Measurements from ENCODE around the gene IL1RAPL2. TPM values are rescaled to one million over a fixed set of nuclear protein-coding genes. Genes with fewer than 3 reads are reported as not detected.

IL1RAPL2 gene
- total RNA-seq, 2 experiments from 2014 or later = not detected

DNA sequence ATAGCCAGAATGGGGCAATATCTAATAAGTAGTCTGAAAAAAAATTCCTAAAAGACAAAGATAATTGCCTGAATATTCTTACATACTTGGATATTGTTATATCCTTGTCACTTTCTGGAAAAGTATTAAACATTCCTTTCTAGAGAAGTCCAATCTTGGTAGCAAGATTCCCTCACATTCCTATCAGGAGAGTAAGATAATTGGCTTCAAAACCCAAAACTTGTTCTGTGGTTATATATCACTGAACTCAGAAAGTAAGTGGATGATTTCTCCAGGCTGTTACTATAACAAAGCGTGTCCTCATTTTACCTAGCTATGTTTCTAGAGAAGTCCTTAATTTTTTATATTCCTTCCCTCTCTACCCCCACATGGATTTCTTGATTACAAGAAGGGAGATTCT, 700.5 kb downstream of the IL1RAPL2 start:
- no peak for ATAC-seq
- no peaks in the 10 kb centered on the region for H3K36me3 Mint-ChIP-seq (ENCODE audit: low read depth)
- no peaks in the 10 kb centered on the region for H3K9me3 Mint-ChIP-seq (ENCODE audit: insufficient read depth)
- no peak for DNase-seq
- H3K4me3 Mint-ChIP-seq = no peak overlapping the region
- POLR2A ChIA-PET = no interaction called here
- CTCF ChIA-PET = no interaction called here
- H3K4me1 Mint-ChIP-seq (ENCODE audit: low read depth) = no peaks in the 10 kb centered on the region
- no peaks in the 10 kb centered on the region for H3K27me3 Mint-ChIP-seq (ENCODE audit: low read depth)
- no peak overlapping the region for H3K27ac Mint-ChIP-seq

GRCh38 chrX:105267167-105267566, 701.2 kb downstream of the IL1RAPL2 start:
- H3K27me3 Mint-ChIP-seq (ENCODE audit: low read depth) = no peaks in the 10 kb centered on the region
- POLR2A ChIA-PET = no interaction called here
- no peak for DNase-seq
- no peak overlapping the region for H3K27ac Mint-ChIP-seq
- CTCF ChIA-PET = no interaction called here
- no peak overlapping the region for H3K4me3 Mint-ChIP-seq
- no peaks in the 10 kb centered on the region for H3K36me3 Mint-ChIP-seq (ENCODE audit: low read depth)
- no peaks in the 10 kb centered on the region for H3K4me1 Mint-ChIP-seq (ENCODE audit: low read depth)
- no peaks in the 10 kb centered on the region for H3K9me3 Mint-ChIP-seq (ENCODE audit: insufficient read depth)
- ATAC-seq = no peak

GRCh38 chrX:105269386-105269785, 703.4 kb downstream of the IL1RAPL2 start:
- no peaks in the 10 kb centered on the region for H3K27me3 Mint-ChIP-seq (ENCODE audit: low read depth)
- no peak for ATAC-seq

DNA sequence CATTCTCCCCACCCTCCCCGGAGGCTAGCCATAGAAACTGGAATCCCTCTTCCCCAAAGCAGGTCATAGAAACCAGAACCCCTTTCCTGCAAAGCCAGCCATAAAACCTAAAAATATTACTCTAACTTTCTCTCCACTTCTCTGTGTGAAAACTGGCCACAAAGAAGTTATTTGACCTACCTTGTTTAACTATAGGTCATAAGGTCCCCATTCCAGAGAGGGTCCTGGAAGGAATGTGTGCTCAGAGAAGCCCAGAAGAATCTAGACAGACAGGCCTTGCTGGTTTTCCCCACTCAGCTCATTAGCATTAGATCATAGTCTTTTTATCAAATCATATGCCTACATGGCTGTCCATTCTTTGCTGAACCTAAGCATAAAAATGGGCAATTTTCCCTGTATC, 707.3 kb downstream of the IL1RAPL2 start:
- Mint-ChIP-seq H3K4me1 (ENCODE audit: low read depth) (no peaks in the 10 kb centered on the region), H3K27me3 (ENCODE audit: low read depth) (no peaks in the 10 kb centered on the region), H3K27ac (no peak overlapping the region), H3K36me3 (ENCODE audit: low read depth) (no peaks in the 10 kb centered on the region), H3K4me3 (no peak overlapping the region), H3K9me3 (ENCODE audit: insufficient read depth) (no peaks in the 10 kb centered on the region)
- POLR2A ChIA-PET = no interaction called here
- DNase-seq (no peak), ATAC-seq (no peak)
- CTCF ChIA-PET = no interaction called here

More at GRCh38 chrX:105269386-105269785, 703.4 kb downstream of the IL1RAPL2 start:
- CTCF ChIA-PET = no interaction called here
- no peaks in the 10 kb centered on the region for H3K36me3 Mint-ChIP-seq (ENCODE audit: low read depth)
- no peak overlapping the region for H3K27ac Mint-ChIP-seq
- no peak for DNase-seq
- POLR2A ChIA-PET = no interaction called here
- no peak overlapping the region for H3K4me3 Mint-ChIP-seq
- H3K9me3 Mint-ChIP-seq (ENCODE audit: insufficient read depth) = no peaks in the 10 kb centered on the region
- H3K4me1 Mint-ChIP-seq (ENCODE audit: low read depth) = no peaks in the 10 kb centered on the region

- ATAC-seq (no peak), DNase-seq (no peak)
- ChIA-PET POLR2A (no interaction called here), CTCF (no interaction called here)
- H3K9me3 Mint-ChIP-seq (ENCODE audit: insufficient read depth) = no peaks in the 10 kb centered on the region
- H3K4me1 Mint-ChIP-seq (ENCODE audit: low read depth) = no peaks in the 10 kb centered on the region
- H3K27me3 Mint-ChIP-seq (ENCODE audit: low read depth) = no peaks in the 10 kb centered on the region
- H3K36me3 Mint-ChIP-seq (ENCODE audit: low read depth) = no peaks in the 10 kb centered on the region
- no peak overlapping the region for H3K27ac Mint-ChIP-seq
- H3K4me3 Mint-ChIP-seq = no peak overlapping the region
Measured at GRCh38 chrX:105274091-105274490, 708.1 kb downstream of the IL1RAPL2 start.

DNA sequence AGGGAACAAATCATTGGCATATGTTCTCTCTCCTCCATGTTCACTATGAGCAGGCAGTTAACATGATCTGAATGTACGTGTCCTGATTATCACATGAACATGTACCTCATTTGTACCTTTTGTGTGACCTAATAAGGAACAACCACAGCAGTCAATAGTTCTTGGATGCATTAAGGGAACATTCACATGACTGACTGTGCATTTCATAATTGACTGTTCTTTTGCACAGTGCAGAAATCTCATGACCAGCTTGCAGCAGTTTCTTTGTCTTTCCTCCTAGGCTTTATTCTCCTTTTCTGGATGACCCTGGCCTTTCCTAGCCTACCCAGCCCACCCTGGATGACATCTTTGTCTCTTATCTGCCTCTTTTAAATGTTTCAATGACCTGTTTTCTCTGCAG, 711.1 kb downstream of the IL1RAPL2 start:
- H3K36me3 Mint-ChIP-seq (ENCODE audit: low read depth) = no peaks in the 10 kb centered on the region
- ChIA-PET POLR2A (no interaction called here), CTCF (no interaction called here)
- ATAC-seq = no peak
- H3K4me1 Mint-ChIP-seq (ENCODE audit: low read depth) = no peaks in the 10 kb centered on the region
- H3K4me3 Mint-ChIP-seq = no peak overlapping the region
- DNase-seq = no peak
- H3K27me3 Mint-ChIP-seq (ENCODE audit: low read depth) = no peaks in the 10 kb centered on the region
- no peaks in the 10 kb centered on the region for H3K9me3 Mint-ChIP-seq (ENCODE audit: insufficient read depth)
- H3K27ac Mint-ChIP-seq = no peak overlapping the region

DNA sequence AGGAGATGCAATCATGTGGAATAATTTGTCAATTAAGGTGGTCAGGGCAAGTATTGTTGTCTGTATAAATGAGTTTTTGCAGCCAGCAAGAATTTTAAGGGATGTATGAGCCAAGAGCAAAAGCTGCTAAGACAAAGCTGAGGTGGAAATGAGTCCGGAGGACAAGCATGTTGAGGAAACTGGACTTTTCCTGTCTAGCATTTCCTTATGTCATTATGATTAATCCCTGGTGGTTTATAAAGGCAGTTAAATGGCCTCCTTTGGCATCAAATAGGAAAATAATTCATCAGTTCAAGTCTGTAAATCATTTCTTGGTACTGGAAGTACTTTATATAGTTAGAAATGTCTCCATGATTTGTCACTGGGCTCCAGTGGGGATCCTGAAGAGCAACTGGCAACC, 716.1 kb downstream of the IL1RAPL2 start:
- Mint-ChIP-seq H3K4me1 (ENCODE audit: low read depth) (no peaks in the 10 kb centered on the region), H3K4me3 (no peak overlapping the region), H3K36me3 (ENCODE audit: low read depth) (no peaks in the 10 kb centered on the region), H3K9me3 (ENCODE audit: insufficient read depth) (no peaks in the 10 kb centered on the region), H3K27ac (no peak overlapping the region), H3K27me3 (ENCODE audit: low read depth) (no peaks in the 10 kb centered on the region)
- DNase-seq (no peak), ATAC-seq (no peak)
- POLR2A ChIA-PET = no interaction called here
- CTCF ChIA-PET = no interaction called here

- Mint-ChIP-seq H3K27me3 (ENCODE audit: low read depth) (no peaks in the 10 kb centered on the region), H3K36me3 (ENCODE audit: low read depth) (no peaks in the 10 kb centered on the region), H3K27ac (no peak overlapping the region), H3K4me3 (no peak overlapping the region), H3K4me1 (ENCODE audit: low read depth) (no peaks in the 10 kb centered on the region), H3K9me3 (ENCODE audit: insufficient read depth) (no peaks in the 10 kb centered on the region)
- ChIA-PET CTCF (no interaction called here), POLR2A (no interaction called here)
- DNase-seq = no peak
- no peak for ATAC-seq
Measured at GRCh38 chrX:105297041-105297440, 731.0 kb downstream of the IL1RAPL2 start.

DNA sequence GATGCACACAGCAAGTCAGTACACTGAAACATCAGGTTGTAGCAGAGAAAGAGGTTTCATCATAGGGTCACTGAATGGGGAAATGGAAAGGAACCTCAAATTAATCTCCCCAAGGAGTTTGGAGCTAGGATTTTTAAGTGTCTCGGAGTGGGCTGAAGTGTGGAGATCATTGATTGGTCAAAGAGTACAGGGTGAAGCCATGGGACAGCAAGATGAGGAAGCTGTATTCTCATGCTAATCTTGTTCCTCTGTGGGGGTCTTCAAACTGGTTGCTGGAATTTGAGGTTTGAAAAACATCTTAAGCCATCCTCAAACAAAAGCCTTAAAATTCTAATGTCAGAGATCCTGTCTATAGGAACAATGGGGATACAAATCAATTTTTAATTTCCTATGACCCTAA, 733.3 kb downstream of the IL1RAPL2 start:
- ATAC-seq = no peak
- H3K4me1 Mint-ChIP-seq (ENCODE audit: low read depth) = no peaks in the 10 kb centered on the region
- no peak for DNase-seq
- POLR2A ChIA-PET = no interaction called here
- no peak overlapping the region for H3K4me3 Mint-ChIP-seq
- no peaks in the 10 kb centered on the region for H3K9me3 Mint-ChIP-seq (ENCODE audit: insufficient read depth)
- no peaks in the 10 kb centered on the region for H3K36me3 Mint-ChIP-seq (ENCODE audit: low read depth)
- CTCF ChIA-PET = no interaction called here
- no peak overlapping the region for H3K27ac Mint-ChIP-seq
- no peaks in the 10 kb centered on the region for H3K27me3 Mint-ChIP-seq (ENCODE audit: low read depth)

DNA sequence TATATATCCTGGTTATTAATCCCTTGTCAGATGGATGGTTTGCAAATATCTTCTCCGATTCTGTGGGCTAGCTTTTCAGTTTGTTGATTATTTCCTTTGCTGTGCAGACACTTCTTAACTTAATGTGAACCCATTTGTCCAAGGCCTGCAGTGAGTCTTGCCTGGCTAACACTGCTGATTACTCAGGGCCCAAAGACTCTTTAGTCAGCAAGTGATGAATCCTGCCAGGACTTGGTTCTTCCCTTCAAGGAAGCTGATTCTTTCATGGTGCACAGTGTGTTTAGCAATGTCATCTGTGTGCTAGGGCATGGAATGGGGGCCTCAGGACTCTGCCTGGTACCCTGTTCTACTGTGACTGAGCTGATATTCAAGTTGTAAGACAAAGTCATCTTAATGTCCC, 736.2 kb downstream of the IL1RAPL2 start:
- Mint-ChIP-seq H3K4me3 (no peak overlapping the region), H3K4me1 (ENCODE audit: low read depth) (no peaks in the 10 kb centered on the region), H3K27ac (no peak overlapping the region), H3K9me3 (ENCODE audit: insufficient read depth) (no peaks in the 10 kb centered on the region), H3K27me3 (ENCODE audit: low read depth) (no peaks in the 10 kb centered on the region), H3K36me3 (ENCODE audit: low read depth) (no peaks in the 10 kb centered on the region)
- no peak for ATAC-seq
- ChIA-PET CTCF (no interaction called here), POLR2A (no interaction called here)
- DNase-seq = no peak

DNA sequence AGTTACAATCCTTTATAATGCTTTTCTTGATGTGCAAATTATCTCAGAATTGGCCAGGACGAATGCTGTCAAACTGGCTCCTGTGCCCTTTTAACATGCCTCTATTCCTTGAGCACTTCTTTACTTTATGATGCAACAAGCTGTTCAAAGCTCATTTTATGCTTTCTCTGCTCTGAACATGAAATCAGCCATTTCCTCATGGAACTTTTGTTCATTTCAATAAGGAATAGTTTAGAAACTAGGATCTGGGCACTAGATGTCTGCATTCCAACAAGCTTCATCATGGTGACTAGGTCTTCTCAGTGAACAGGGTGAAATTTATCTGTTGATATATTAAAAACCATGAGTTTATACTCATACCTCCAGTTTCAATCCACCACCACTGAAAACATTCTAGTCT, 741.8 kb downstream of the IL1RAPL2 start:
- DNase-seq (no peak), ATAC-seq (no peak)
- ChIA-PET CTCF (no interaction called here), POLR2A (no interaction called here)
- Mint-ChIP-seq H3K4me3 (no peak overlapping the region), H3K4me1 (ENCODE audit: low read depth) (no peaks in the 10 kb centered on the region), H3K36me3 (ENCODE audit: low read depth) (no peaks in the 10 kb centered on the region), H3K9me3 (ENCODE audit: insufficient read depth) (no peaks in the 10 kb centered on the region), H3K27me3 (ENCODE audit: low read depth) (no peaks in the 10 kb centered on the region), H3K27ac (no peak overlapping the region)

- H3K36me3 Mint-ChIP-seq (ENCODE audit: low read depth) = no peaks in the 10 kb centered on the region
- no peak for ATAC-seq
- ChIA-PET POLR2A (no interaction called here), CTCF (no interaction called here)
- DNase-seq = no peak
- H3K27me3 Mint-ChIP-seq (ENCODE audit: low read depth) = no peaks in the 10 kb centered on the region
- no peak overlapping the region for H3K4me3 Mint-ChIP-seq
- no peaks in the 10 kb centered on the region for H3K9me3 Mint-ChIP-seq (ENCODE audit: insufficient read depth)
- H3K27ac Mint-ChIP-seq = no peak overlapping the region
- H3K4me1 Mint-ChIP-seq (ENCODE audit: low read depth) = no peaks in the 10 kb centered on the region
Measured at GRCh38 chrX:105313596-105313995, 747.6 kb downstream of the IL1RAPL2 start.

- ATAC-seq (no peak), DNase-seq (no peak)
- POLR2A ChIA-PET = no interaction called here
- CTCF ChIA-PET = no interaction called here
- Mint-ChIP-seq H3K27me3 (ENCODE audit: low read depth) (no peaks in the 10 kb centered on the region), H3K27ac (no peak overlapping the region), H3K9me3 (ENCODE audit: insufficient read depth) (no peaks in the 10 kb centered on the region), H3K4me3 (no peak overlapping the region), H3K4me1 (ENCODE audit: low read depth) (no peaks in the 10 kb centered on the region), H3K36me3 (ENCODE audit: low read depth) (no peaks in the 10 kb centered on the region)
Measured at GRCh38 chrX:105314458-105314857, 748.5 kb downstream of the IL1RAPL2 start.

DNA sequence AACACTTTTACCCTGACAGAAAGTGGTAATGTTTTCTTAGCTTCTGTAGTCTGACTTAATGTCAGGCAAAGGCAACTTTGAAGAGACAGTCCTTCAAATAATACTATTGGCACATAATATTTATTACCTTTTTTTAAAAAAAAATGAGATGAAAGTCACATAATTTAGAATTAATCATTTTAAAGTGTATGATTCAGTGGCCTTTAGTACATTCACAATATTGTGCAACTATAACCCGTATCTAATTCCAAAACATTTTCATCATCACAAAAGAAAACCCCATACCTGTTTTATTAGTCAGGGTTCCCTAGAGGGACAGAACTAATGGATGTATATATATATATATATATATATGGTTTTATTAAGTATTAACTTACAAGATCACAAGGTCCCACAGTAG, 749.2 kb downstream of the IL1RAPL2 start:
- DNase-seq (no peak), ATAC-seq (no peak)
- ChIA-PET CTCF (no interaction called here), POLR2A (no interaction called here)
- no peaks in the 10 kb centered on the region for H3K27me3 Mint-ChIP-seq (ENCODE audit: low read depth)
- no peak overlapping the region for H3K27ac Mint-ChIP-seq
- no peaks in the 10 kb centered on the region for H3K36me3 Mint-ChIP-seq (ENCODE audit: low read depth)
- no peak overlapping the region for H3K4me3 Mint-ChIP-seq
- H3K9me3 Mint-ChIP-seq (ENCODE audit: insufficient read depth) = no peaks in the 10 kb centered on the region
- H3K4me1 Mint-ChIP-seq (ENCODE audit: low read depth) = no peaks in the 10 kb centered on the region
